GM18951 (cell line): ENCODE measurements around the gene BLOC1S4.

Source experiments
- POLR2A ChIP-seq: IDR thresholded peaks from 4 replicates; pipeline ENCODE4 v1.6.1; 2011; ENCODE audit warnings: mild to moderate bottlenecking; ENCODE audit not compliant: insufficient read length, insufficient read depth; ENCODE audit errors: extremely low read depth
- in situ Hi-C: fragments of 300-500 bp; cut with MboI; formaldehyde crosslinking; loops from one replicate; pipeline ENCODE4 v1.12.0; 2022; ENCODE audit warnings: low sequenced_read_pairs, mixed read lengths, inconsistent platforms; ENCODE audit not compliant: unreplicated experiment

BLOC1S4 gene

GRCh38 chr4:6727081-6727942 lies 11.3 kb downstream of the BLOC1S4 start:
- in situ Hi-C loops = loop anchor here (10.0 kb wide), 1 partner anchor 337 kb away; the partner anchor contains the start of gene GRPEL1
- no peak for TF ChIP-seq POLR2A

- no peak for TF ChIP-seq POLR2A
- in situ Hi-C loops = loop anchor here (10.0 kb wide), 1 partner anchor 337 kb away; the partner anchor contains the start of gene GRPEL1
These were observed 11.9 kb downstream of the BLOC1S4 start for GRCh38 chr4:6727943-6728250.

DNA sequence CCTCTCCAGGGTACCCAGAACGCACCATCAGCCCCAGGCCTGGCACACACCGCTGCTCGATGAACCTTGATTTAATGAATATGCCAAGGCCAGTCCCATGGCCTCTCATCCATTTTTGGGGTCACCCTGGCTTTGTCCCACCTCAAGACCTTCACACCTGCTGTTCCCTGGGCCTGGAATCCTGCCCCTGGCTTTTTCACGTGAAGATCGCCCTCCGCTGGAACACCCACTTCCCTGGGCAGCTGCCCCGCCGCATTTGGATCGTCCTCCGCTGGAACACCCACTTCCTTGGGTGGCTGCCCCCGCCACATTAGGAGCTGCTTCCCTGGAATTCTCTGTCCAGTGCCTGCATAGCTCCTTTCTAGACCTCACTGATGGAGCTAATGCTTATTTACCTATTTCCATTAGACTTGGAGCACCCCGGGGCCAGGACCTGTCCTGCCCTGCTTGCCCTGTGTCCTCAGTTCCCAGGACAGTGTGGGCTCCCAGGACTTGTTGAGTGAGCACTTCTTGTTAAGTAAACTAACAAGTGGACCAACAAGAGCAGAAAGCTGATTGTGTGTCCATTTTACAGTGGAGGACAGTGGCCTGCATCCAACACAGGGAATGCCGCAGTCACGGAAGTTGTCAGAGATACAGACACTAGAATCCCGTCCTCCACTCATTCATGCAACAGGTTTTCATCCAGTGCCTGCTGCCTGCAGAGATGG lies 12.5 kb downstream of the BLOC1S4 start:
- no peak for TF ChIP-seq POLR2A
- in situ Hi-C loops = loop anchor here (10.0 kb wide), 1 partner anchor 336 kb away; the partner anchor contains the start of gene GRPEL1

GRCh38 chr4:6730603-6731317 lies 14.8 kb downstream of the BLOC1S4 start:
- no peak for TF ChIP-seq POLR2A
- in situ Hi-C loops = loop anchor here (10.0 kb wide), 1 partner anchor 134 kb away; no protein-coding TSS in a partner anchor

DNA sequence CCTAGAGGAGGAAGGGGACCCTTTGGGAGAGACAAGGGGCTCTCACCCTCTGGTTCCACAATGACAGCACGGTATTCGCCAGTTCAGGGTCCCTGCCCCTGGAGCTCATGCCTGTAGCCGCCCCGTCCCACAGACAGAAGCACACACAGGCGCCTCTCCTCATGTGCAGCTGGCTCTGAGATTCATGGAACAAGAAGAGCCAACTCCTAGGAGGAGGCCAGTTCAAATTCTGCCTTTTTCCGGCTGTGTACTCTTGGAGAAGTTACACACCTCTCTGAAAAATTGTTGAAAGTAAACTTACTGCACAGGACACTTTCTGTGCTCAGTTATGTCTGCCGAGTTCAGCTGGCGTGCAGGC lies 15.3 kb downstream of the BLOC1S4 start:
- TF ChIP-seq POLR2A = no peak
- in situ Hi-C loops = loop anchor here (10.0 kb wide), 1 partner anchor 134 kb away; no protein-coding TSS in a partner anchor

DNA sequence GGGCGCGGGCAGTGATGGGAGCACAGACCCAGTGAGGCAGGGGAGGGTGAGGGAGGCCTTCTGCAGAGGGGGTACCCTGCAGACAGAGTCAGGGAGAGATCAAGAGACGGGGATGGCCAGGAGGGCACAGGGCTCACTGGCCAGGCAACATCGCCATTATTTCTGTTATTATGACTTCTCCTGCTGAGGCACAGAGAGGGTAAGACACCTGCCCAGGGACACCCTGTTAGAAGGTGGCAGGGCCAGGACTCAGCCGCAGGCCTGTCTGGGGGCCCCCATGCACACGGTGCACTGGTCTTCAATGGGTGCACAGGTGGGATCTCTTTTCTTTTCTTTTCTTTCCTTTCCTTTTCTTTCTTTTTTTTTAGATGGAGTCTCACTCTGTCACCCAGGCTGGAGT lies 15.8 kb downstream of the BLOC1S4 start:
- in situ Hi-C loops = loop anchor here (10.0 kb wide), 1 partner anchor 133 kb away; no protein-coding TSS in a partner anchor
- TF ChIP-seq POLR2A = no peak

DNA sequence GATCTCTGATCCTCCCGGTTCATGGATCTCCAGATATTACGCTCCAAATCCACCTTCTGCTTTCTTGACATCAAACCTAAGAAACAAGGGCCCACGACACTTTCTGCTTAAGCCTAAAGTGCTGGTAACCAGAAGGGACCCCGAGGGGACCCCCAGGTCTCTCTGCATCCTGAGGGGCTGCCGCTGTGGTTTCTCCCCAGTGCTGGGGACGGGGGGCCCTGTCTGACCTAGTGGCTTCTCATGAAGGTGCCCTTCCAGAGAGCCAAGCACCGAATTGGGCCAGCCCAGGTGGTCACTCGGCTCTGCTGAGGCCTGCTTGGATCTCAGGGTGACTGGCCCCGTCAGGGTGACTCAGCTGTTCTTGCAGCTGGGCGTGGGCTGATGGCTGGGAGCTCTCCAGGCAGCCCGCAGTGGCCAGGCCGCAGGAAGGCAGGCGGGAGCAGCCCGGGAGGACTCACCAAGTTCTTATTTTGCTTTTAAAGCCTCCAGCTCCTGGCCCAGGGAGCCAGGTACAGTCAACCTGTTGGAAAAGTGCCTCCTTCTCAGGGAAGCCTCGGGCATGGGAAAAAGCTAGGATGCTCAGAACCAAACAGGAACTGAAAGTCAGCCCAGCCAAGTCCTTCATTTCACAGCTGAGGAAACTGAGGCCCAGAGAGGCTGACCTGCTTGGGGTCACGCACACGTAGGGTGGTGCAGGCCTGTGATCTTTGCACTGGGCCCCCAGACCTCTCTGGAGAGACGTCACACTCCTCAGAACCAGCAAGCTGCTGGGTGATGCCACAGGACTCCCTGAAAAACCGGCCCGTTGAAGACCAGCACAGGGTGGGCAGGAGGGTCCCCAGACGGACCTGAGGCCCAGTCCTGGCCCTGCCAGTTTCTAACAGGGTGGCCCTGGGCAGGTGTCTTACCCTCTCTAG lies 16.7 kb downstream of the BLOC1S4 start:
- in situ Hi-C loops = loop anchor here (10.0 kb wide), 1 partner anchor 132 kb away; no protein-coding TSS in a partner anchor

DNA sequence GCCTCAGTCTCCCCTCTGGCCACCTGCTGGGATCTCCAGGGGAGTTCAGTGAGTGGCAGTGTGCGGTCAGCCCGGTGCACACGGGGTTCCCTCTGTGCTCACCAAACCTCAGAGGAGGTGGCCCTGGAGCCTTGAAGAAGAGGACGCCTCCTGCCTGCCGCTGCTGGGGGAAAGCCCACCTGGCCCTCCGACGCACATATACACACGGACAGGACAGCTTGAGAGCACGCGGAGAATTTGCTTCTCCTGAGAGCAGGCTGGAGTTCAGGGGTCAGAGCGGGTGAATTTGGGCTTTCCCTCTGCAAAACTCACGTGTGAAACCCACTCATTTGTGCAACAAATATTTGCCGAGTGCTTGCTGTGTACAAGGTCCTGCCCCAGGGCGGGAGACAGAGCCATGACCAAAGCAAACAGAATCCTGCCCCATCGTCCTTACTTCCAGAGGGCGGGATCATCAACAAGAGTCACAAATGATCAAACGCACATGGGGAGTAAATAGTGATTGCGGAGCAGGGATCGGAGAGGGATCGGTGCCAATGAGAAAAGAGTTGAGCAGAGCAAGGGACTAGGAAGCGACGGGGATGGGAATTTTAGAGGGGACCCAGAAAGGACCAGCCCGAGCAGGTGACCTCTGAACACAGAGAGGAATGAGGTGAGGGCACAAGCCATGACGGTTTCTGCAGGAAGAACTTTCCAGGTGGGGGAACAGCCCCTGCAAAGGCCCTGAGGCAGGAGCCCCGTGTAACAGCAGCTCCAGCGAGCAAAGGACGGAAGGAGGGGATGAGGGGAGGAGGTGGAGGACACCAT lies 17.6 kb downstream of the BLOC1S4 start:
- in situ Hi-C loops = loop anchor here (10.0 kb wide), 1 partner anchor 131 kb away; no protein-coding TSS in a partner anchor
- no peak for TF ChIP-seq POLR2A

More for the DNA sequence above, 16.7 kb downstream of the BLOC1S4 start:
- no peak for TF ChIP-seq POLR2A

GRCh38 chr4:6734165-6734786 lies 18.3 kb downstream of the BLOC1S4 start:
- in situ Hi-C loops = loop anchor here (10.0 kb wide), 1 partner anchor 131 kb away; no protein-coding TSS in a partner anchor
- TF ChIP-seq POLR2A = no peak

DNA sequence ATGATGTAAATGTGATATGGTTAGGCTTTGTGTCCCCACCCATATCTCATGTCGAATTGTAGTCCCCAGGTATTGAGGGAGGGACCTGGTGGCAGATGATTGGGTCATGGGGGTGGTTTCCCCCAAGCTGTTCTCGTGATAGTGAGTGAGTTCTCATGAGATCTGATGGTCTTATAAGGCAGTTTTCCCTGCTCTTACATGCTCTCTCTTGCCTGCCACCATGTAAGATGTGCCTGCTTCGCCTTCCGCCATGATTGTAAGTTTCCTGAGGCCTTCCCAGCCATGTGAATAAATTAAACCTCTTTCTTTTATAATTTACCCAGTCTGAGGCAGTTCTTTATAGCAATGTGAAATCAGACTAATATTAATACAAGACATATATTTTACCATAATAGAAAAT lies 23.9 kb downstream of the BLOC1S4 start:
- no peak for TF ChIP-seq POLR2A
- in situ Hi-C loops = loop anchor here (10.0 kb wide), 1 partner anchor 125 kb away; no protein-coding TSS in a partner anchor

DNA sequence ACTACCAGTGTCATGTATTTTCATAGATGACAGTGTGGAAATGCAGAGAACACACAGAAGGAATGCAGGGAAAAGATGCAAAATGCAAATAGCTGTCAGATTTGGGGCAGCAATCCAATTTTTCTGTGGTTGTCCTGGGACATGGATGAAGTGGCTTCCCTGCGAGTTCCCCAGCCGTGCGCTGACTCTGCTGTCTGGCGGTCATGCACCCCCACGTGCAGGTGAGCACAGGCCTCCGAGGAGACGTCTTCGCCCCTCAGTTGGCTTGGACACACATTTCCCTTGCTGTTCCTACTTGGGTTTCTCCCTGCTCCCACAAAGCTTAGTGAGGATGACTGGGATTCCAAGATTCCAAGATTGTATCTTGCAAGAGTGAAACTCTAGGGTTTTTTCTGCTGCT lies 24.4 kb downstream of the BLOC1S4 start:
- no peak for TF ChIP-seq POLR2A
- in situ Hi-C loops = no loop called here
